ENCODE data around the gene CCDC117. TPM values are rescaled to one million over a fixed set of nuclear protein-coding genes. Genes with fewer than 3 reads are reported as not detected.
"Not testable (repeated sequence)": the region's sequence is repeated elsewhere in the genome, so short reads cannot be mapped to it uniquely, and the experiment has no call there.

CCDC117 gene, protein sequence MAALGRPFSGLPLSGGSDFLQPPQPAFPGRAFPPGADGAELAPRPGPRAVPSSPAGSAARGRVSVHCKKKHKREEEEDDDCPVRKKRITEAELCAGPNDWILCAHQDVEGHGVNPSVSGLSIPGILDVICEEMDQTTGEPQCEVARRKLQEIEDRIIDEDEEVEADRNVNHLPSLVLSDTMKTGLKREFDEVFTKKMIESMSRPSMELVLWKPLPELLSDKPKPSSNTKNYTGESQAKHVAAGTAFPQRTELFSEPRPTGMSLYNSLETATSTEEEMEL
- total RNA-seq: 13.1 and 13.7 TPM in 2 replicates

DNA sequence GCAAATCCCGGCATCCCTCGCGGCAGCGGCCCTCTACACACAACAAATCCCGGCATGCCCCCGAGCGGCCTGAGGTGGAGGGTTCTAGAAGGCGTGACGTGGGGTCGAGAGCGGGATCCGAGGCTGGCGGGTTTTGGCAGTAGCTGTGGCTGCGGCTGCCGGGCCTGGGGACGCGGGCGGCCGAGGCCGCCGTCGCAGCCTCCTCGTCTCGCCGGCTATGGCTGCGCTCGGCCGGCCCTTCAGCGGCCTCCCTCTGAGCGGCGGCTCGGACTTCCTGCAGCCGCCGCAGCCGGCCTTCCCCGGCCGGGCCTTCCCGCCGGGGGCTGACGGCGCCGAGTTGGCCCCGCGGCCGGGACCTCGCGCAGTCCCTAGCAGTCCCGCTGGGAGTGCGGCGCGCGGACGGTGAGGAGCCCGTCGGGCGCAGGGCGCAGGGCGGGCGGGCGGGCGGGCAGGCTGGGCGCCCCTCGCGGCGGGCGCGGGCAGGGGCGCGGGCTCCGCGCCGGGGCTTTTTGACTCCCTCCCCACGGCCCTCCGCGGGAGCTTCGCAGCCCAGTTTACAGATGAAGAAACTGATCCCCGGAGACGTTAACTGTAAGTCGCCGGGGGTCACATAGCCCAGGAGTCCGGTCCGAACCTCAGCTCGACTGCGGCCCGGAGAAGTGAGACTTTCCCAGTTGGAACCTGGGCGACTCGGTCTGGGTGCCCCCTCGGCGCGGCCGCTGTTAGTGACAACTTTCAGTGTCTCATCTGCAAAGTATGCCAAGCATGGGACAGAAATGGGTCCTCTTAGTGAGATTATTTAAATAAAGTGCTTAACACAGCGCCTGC lies at the start of gene CCDC117:
Gene CCDC117 (plus strand): TSS at position 63 of the 828 bp plus-strand sequence. CDS start 155 bp downstream, at position 218.
- peak; percentile 95 to 98 for DNase-seq (ENCODE audit: low read depth in 2 of 2)

DNA sequence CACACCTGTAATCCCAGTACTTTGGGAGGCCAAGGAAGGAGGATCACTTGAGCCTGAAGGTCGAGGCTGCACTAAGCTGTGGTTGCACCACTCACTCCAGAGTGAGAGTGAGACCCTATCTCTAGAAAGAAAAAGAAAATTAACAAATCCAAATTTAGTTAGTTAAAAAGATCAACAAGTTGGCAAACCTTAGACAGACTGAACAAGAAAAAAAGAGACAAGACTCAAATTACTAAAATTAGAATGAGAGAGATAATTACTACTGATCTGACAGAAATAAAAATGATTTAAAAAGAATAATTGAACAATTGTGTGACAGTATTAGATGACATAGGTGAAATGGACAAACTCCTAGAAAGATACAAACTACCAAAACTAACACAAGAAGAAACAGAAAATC lies 44.5 kb upstream of the CCDC117 start:
- DNase-seq (ENCODE audit: low read depth in 2 of 2): no peak

DNA sequence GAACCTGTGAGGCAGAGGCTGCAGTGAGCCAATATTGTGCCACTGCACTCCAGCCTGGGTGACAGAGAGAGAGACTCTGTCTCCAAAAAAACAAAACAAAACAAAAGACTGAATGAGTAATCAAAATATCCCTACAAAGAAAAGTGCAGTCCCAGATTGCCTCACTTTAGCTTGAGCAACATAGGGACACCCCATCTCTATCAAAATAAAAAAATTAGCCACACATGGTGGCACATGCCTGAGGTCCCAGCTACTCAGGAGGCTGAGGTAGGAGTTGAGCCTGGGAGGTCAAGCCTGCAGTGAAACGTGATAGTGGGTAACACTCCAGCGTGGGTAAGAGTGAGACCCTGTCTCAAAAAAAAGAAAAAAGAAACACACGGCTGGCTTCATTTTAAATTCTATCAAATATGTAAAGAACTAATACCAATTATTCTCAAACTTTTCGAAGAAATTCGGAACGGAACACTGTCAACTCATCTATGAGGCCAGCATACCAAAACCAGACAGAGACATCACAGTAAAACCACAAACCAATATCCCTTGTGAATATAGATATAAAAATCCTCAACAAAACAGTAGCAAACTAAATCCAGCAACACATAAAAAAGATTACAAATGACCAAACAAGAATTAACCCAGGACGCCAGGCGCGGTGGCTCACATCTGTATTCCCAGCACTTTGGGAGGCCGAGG lies 43.7 kb upstream of the CCDC117 start:
- DNase-seq (ENCODE audit: low read depth in 2 of 2): no peak

DNA sequence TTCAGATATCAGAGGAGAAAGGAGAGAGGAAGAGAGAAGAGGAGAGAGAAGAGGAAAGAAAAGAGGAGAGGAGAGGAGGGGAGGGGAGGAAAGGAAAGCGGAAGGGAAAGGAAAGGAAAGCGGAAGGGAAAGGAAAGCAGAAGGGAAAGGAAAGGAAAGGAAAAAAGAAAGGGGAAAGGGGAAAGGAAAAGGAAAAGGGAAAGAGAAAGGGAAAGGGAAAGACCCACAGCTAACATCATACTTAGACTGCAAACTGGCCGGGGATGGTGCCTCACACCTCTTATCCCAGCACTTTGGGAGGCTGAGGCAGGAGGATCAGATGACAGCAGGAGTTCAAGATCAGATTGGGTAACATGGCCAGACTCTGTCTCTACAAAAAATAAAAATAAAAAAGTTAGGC lies 42.3 kb upstream of the CCDC117 start:
- no peak for DNase-seq (ENCODE audit: low read depth in 2 of 2)

DNA sequence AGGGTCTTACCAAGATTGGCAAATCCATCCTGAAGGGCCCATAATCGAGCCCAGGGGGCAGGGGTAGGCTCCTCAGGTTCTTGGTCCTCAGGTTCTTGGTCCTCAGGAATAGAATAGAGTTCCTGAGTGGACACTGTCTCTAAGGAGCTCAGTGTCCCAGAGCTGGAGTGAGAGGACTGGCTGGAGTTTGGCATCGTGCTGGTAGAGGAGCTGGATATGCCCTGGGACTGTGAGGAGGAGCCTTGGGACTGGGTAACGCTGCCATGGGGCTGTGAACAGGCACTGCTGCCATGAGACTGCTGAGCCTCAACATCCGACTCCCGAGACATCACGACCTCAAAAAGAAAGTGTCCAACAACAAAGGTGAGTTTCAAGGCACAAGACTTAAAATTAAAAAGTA lies 38.1 kb upstream of the CCDC117 start:
- DNase-seq (ENCODE audit: low read depth in 2 of 2): no peak

DNA sequence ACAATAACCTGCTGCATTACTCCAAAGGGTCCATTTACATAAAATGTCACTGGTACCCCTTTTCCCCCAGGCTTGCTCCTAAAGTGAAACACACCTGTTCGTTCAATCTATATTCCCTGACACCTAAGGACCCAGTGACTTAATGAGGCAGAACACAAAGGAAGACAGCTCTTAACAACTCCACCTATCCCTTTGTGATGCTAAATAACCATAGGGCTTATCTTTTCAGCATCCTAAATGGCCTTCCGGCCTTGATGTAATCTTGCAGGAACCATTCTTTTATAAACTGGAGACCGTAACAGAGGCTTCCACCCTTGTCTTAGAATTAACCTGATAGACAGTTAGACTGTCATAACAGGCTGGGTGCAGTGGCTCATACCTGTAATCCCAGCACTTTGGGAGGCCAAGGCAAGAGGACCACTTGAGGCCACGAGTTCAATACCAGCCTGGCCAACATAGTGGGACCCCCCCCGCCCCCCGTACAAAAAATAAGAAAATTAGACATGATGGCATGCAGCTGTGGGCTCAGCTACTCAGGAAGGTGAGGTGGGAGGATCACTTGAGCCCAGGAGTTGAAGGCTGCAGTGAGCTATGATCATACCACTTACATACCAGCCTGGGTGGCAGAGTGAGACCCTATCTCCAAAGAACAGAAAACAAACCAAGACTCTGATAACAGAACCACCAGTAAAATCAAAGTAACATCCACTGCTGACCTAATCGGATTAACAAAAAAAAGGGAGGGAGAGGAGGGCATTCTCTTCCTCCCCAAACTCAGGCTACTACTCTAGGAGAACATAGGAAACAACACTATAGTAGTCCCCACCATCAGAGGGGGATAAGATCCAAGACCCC lies 36.0 kb upstream of the CCDC117 start:
- DNase-seq (ENCODE audit: low read depth in 2 of 2): no peak

DNA sequence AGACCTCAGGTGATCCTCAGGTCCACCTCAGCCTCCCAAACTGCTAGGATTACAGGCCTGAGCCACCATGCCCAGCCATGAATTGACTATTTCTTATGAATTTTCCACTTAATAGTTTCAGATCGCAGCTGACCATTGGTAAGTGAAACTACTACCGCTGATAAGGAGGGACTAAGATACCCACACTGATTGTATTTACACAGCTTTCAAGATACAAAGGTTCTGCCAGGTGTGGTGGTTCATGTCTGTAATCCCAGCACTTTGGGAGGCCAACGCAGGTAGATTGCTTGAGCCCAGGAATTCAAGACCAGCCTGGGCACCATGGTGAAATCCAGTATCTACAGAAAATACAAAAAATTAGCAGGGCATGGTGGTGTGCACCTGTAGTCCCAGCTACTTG lies 34.8 kb upstream of the CCDC117 start:
- DNase-seq (ENCODE audit: low read depth in 2 of 2): no peak

DNA sequence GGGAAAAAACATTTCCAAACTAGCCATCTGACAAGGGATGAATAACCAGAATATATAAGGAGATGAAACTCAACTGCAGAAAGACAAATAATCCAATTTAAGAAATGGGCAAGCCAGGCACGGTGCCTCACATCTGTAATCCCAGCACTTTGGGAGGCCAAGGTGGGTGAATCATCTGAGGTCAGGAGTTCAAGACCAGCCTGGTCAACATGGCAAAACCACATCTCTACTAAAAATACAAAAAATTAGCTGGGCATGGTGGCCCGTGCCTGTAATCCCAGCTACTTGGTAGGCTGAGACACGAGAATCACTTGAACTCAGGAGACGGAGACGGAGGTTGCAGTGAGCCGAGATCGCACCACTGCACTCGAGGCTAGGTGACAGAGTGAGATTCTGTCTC lies 33.6 kb upstream of the CCDC117 start:
- DNase-seq (ENCODE audit: low read depth in 2 of 2): not testable (repeated sequence)

DNA sequence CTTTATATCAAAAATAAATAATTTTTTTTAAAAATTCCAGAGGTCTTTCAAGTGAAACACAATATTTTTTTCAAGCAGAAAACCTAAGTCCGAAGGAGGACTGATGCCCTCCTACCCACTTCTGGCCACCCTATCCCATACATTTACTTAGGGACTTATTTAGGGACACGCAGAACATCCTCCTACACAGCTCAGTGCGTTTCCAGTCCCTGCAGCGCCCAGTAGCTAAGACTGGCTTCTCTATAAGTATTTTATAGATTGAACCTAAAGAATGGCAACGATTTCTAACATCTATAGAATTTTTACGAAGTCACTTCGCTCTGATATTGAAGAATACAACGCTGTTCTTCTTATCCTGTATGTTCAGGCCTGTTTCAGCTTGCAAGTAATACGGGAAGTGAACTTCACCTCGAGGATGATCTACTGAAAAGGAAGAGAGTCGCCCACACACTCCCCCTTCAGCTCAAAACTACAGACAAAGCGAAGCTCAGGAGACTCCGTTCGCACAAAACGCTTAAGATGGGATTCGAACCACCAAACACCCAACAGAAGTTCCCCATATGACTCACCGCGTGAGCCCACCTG lies 31.2 kb upstream of the CCDC117 start:
- DNase-seq (ENCODE audit: low read depth in 2 of 2): no peak

DNA sequence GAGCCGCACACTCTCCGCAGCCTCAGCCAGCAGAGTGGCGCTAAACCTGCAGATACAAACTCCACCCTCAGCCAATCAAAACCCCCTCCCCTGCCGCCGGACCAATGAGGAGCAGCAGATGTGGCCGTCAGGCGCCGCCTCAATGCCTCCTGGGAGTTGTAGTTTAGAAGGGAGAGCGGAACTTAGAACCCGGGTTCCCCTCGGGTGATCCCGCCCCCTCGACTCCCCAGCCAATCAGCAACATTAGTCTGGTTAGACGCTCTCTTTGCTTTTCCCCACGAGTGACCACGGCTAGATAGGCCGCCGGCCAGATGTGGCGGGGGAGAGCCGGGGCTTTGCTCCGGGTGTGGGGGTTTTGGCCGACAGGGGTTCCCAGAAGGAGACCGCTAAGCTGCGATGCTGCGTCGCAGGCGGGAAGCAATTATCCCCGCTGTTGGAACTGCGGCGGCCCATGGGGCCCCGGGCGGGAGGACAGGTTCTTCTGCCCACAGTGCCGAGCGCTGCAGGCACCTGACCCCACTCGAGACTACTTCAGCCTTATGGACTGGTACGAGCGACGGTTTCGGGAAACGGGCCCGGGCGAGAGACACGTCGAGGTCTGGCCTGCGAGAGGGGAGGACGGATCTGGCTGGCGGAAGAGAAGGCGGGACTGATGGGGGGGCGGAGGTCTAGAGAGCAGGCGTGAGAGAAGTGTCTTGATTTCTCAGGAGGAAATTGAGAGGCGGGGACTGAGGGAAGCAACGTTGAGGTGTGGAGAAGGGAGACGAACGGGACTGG lies 30.5 kb upstream of the CCDC117 start, which contains the start of the genes CHEK2 and HSCB:
Gene CHEK2 (minus strand): TSS at position 36 of the 777 bp plus-strand sequence. CDS start 7,099 bp downstream, outside the sequence.
Gene HSCB (plus strand): TSS at position 255 of the 777 bp plus-strand sequence. CDS start 57 bp downstream, at position 312.
- DNase-seq (ENCODE audit: low read depth in 2 of 2): peak; percentile 98 to 100

DNA sequence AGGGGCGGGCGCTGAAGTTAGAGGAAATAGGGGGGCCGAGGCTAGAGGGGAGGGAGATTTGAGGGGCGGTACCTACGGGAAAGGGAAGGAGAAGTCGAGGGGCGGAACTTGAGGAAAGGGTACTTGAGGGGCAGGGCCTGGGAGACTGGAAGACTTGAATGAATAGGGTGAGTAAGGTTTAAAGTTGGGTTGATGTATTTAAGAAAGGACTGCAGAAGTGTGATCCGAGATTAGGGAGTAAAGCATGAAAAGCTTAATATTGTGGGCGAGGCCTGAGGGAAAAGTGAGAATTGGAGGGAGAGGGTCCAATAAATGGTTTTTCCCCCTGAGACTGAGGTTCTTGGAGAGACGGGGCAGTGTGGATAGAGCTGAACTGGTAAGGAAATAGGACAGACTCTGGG lies 29.9 kb upstream of the CCDC117 start:
- no peak for DNase-seq (ENCODE audit: low read depth in 2 of 2)

DNA sequence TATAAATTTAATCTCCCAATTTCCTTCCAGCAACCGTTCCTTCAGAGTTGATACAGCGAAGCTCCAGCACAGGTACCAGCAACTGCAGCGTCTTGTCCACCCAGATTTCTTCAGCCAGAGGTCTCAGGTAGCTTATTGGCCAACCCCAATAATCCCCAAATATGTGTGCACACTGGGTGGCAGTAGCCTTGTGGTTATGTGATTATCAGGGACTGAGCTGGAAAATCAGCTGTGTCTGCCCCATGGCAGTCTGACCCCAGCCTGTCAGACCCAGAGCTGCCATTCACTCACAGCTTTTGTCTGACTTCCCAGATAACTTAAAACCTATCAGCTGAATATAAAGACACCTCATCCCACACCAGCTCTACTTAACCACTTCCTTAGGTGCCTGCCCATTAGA lies 28.6 kb upstream of the CCDC117 start:
- no peak for DNase-seq (ENCODE audit: low read depth in 2 of 2)

DNA sequence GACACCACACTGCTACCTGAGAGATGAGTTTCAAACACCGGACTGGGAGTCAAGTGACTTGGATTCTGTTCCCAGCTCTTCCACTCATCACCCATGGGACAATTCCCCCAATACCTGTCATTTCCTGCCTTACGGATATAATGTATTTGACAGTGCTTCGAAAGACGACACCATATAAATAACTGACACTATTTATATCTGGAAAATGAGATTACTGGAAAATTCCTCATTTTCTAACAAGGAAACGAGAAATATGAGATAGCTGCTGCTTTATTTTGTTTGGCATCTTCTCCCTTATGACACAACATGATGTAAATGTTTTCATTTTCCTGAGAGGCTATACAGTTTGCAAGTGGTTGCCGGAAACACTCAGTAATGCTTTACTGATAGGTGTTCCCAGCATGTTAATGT lies 22.0 kb upstream of the CCDC117 start:
- DNase-seq (ENCODE audit: low read depth in 2 of 2): peak; percentile 97 to 98

DNA sequence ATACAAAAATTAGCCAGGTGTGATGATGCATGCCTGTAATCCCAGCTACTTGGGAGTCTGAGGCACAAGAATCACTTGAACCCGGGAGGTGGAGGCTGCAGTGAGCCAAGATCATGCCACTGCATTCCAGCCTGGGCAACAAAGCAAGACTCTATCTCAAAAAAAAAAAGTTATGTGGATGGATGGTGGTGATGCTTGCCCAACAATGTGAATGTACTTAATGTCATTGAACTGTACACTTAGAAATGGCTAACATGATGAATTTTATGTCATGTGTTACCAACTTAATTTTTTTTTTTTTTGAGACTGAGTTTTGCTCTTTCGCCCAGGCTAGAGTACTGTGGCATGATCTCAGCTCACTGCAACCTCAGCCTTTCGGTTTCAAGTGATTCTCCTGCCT lies 18.0 kb upstream of the CCDC117 start:
- not testable (repeated sequence) for DNase-seq (ENCODE audit: low read depth in 2 of 2)

DNA sequence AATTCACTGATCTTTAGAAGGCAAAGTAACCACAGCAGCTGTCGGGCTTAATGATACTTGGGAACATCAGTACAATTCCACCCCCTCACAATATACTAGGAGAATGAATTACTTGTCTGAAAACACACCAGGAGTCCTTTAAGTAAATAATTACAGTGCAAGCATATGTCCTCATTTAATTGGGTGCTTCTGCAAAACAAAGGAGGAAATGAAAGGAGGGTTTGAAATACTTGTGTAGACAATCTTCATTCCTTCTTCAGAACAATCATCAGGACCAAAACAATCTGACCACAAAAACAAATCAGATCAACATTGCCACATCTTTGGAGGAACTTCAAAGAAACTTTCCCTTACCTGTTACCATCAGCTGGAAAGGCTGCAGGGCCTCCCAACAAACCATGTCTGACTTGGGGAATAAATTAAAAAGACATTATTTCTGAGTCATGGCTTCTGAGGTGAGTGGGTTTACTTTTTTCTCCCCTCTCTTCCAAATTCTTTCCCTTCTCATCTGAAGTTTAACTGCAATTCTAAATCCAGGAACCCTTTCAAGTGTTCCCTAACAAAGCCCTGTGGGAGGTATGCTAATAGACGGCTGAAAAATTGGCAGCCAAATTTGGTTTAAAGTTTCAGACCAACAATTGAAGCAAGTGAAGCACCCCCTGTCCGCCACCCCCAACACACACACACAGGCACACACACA lies 12.5 kb upstream of the CCDC117 start:
- DNase-seq (ENCODE audit: low read depth in 2 of 2): no peak

DNA sequence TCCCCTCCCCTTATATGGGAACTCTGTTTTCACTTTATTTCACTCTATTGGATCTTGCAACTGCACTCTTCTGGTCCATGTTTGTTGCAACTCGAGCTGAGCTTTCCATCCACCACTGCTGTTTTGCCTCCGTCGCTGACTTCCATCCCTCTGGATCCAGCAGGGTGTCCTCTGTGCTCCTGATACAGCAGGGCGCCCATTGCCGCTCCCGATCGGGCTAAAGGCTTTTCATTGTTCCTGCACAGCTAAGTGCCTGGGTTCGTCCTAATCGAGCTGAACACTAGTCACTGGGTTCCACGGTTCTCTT lies 11.1 kb upstream of the CCDC117 start:
- DNase-seq (ENCODE audit: low read depth in 2 of 2): no peak

DNA sequence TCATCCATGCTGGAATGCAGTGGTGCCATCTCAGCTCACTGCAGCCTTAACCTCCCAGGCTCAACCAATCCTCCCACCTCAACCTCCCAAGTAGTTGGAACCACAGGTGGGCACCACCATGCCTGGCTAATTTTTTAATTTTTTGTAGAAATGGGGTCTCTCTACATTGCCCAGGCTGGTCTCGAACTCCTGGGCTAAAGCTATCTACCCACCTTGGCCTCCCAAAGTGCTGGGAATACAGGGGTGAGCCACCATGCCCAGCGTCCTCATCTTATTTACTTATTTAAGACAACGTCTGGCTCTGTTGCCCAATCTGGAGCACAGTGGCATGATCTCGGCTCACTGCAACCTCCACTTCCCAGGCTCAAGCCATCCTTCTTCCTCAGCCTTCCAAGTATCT lies 10.5 kb upstream of the CCDC117 start:
- not testable (repeated sequence) for DNase-seq (ENCODE audit: low read depth in 2 of 2)

DNA sequence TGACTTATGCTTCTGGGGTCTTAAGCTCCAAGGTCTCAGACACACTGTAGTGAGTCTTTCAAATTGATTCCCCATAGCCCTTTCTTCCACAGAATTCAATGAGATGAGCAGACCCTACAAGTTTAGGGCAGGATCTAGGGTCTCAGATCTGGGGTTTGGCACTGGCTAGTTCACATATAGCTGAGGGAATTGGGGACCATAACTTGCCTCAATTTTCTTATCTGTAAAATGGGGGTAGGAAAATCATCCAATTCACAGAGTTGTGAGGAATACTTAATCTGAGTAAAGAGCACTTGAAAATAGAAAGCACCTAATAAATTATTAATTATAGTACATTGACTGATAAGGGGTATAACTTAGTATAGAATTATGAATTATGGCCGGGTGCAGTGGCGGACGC lies 5.9 kb upstream of the CCDC117 start:
- no peak for DNase-seq (ENCODE audit: low read depth in 2 of 2)

DNA sequence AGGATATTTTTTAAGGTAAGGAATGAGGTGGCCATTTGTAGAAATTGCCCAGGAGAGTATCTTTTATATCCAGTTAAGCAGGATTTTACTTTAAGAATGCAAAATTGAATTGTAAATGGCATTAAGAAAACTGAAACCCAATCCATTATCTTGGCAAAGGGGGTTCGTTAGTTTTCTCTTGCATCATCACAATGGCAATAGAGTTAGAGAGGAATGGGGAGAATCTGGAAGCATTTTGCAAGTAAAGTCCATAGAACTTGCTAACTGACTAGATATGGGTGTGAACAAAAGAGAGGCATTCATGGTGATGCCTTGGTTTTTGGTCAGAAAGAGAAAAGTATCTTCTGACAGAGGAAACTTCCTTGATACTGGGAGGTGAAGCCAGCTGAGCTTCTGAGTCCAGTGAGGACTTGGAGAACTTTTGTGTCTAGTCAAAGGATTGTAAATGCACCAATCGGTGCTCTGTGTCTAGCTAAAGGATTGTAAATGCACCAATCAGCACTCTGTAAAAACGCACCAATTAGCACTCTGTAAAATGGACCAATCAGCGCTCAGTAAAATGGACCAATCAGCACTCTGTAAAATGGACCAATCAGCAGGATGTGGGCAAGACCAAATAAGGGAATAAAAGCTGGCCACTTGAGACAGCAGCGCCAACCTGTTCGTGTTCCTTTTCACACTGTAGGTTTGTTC lies 3.6 kb upstream of the CCDC117 start:
- no peak for DNase-seq (ENCODE audit: low read depth in 2 of 2)
